ENCODE data around the gene SEC22A. TPM values are rescaled to one million over a fixed set of nuclear protein-coding genes. Genes with fewer than 3 reads are reported as not detected.

Gene SEC22A
- total and polyA plus RNA-seq, 2 donors (not counting 1 experiment from before 2014, with no cell fraction given) = 15.6 to 19.3 TPM

DNA sequence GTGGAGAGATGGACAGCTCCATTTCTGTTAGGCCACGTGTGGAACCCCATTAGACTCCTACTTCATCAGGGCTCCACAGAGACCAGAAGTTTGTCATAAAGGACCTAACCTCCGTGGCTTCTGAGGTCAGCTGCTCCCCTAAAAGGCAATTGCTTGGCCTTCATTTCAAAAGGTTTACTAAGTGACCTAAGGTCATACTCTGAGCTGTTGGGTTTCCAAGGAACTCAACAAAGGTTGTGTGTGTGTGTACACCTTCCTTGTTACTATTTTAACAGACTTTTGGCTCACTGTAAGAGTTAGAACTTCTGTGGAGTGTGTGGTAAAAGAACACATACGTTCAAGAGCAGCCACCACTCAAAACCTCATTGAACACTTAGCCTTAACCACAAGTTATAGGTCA, 73.9 kb downstream of the SEC22A start:
- DNase-seq = no peak
- Histone ChIP-seq H3K4me2 (replicated peaks; ENCODE audit: low read depth, low read length, poor library complexity, severe bottlenecking) (no peak overlapping the region), H3K4me3 (ENCODE audit: control extremely low read depth in 1 of 5, extremely low read depth in 1 of 5, insufficient read depth in 1 of 5, low read depth in 2 of 5, low read length in 4 of 5) (no peak overlapping the region), H3K9ac (ENCODE audit: low read length) (no peak overlapping the region), H4K20me1 (ENCODE audit: control insufficient read depth, insufficient read depth, low read length, poor library complexity, severe bottlenecking) (no peaks in the 10 kb centered on the region), H3K9me3 (ENCODE audit: control extremely low read depth in 1 of 3, control insufficient read depth in 2 of 3, insufficient read depth in 1 of 3, low read length in 2 of 3) (no peaks in the 10 kb centered on the region), H3K4me1 (ENCODE audit: control insufficient read depth in 2 of 2, insufficient read depth in 2 of 2, low read length in 2 of 2) (no peaks in the 10 kb centered on the region), H3K27me3 (replicated peaks in 1 of 4; ENCODE audit: control extremely low read depth in 1 of 4, control insufficient read depth in 3 of 4, insufficient read depth in 4 of 4, low read length in 3 of 4) (no peaks in the 10 kb centered on the region), H3K36me3 (replicated peaks in 1 of 2; ENCODE audit: control extremely low read depth in 1 of 2, control insufficient read depth in 1 of 2, extremely low read depth in 1 of 2, insufficient read depth in 2 of 2, low read length in 1 of 2) (no peaks in the 10 kb centered on the region), H3K27ac (ENCODE audit: low read length in 2 of 2) (no peak overlapping the region), H2AFZ (ENCODE audit: insufficient read depth, low read depth, low read length, poor library complexity, severe bottlenecking) (no peak overlapping the region), H3K79me2 (ENCODE audit: control insufficient read depth, insufficient read depth, low read length) (no peaks in the 10 kb centered on the region)
- POLR2A ChIA-PET = no interaction called here
- no peaks in the 10 kb centered on the region for H3K27me3 Mint-ChIP-seq
- no peak overlapping the region for H3K4me3 Mint-ChIP-seq
- TF ChIP-seq EZH2 (IDR thresholded peaks at IDR 0.05; ENCODE audit: borderline replicate concordance, insufficient read depth, low read depth, low read length, poor library complexity, severe bottlenecking) = no peak
- TF ChIP-seq CTCF (IDR thresholded peaks at IDR 0.05) = no peak
- no peak for ATAC-seq (ENCODE audit: low read depth)
- CTCF ChIA-PET = no interaction called here
- intact Hi-C loops (cut with micrococcal nuclease) = no loop called here
- no peak overlapping the region for H3K27ac Mint-ChIP-seq
- no peaks in the 10 kb centered on the region for H3K4me1 Mint-ChIP-seq
- 92% methylated on average over 2 of the region's 3 CpGs for WGBS (ENCODE audit: insufficient coverage)
- no peaks in the 10 kb centered on the region for H3K9me3 Mint-ChIP-seq (ENCODE audit: insufficient read depth)

DNA sequence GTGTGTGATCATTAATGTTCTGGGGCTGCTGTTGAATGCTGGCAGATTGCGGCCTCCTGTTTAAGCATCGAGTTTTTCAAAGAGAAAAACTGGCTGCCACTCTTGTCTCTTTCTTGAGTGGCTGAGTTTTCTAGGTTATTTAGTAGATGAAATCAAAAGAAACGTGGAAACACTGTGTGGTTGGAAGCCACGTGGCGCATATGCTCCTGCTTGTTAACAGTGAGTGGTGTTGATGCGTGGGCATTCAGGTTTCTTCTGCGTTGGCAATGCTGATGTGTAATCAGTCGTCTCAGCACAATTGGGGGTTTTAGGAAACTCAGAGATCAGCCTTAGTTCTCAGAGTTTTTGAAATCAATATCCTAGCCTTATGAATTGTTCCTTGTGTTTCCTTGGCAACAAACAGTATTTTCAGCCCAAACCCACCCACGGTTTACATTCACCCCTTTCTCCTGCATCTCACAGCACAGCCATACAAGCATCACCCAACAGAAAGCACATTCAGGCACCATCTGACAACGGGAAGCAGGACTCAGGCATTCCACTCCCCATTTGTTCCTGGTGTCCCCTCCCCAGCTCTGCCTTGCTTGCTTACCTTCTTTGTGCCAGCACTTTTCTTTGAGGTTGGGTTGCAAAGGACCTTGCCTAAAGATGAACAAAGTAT, 74.7 kb downstream of the SEC22A start:
- Histone ChIP-seq H3K79me2 (ENCODE audit: control insufficient read depth, insufficient read depth, low read length) (no peaks in the 10 kb centered on the region), H3K9ac (ENCODE audit: low read length) (no peak overlapping the region), H3K27me3 (replicated peaks in 1 of 4; ENCODE audit: control extremely low read depth in 1 of 4, control insufficient read depth in 3 of 4, insufficient read depth in 4 of 4, low read length in 3 of 4) (no peaks in the 10 kb centered on the region), H3K27ac (ENCODE audit: low read length in 2 of 2) (no peak overlapping the region), H2AFZ (ENCODE audit: insufficient read depth, low read depth, low read length, poor library complexity, severe bottlenecking) (no peak overlapping the region), H3K36me3 (replicated peaks in 1 of 2; ENCODE audit: control extremely low read depth in 1 of 2, control insufficient read depth in 1 of 2, extremely low read depth in 1 of 2, insufficient read depth in 2 of 2, low read length in 1 of 2) (no peaks in the 10 kb centered on the region), H3K9me3 (ENCODE audit: control extremely low read depth in 1 of 3, control insufficient read depth in 2 of 3, insufficient read depth in 1 of 3, low read length in 2 of 3) (no peaks in the 10 kb centered on the region), H3K4me3 (ENCODE audit: control extremely low read depth in 1 of 5, extremely low read depth in 1 of 5, insufficient read depth in 1 of 5, low read depth in 2 of 5, low read length in 4 of 5) (no peak overlapping the region), H4K20me1 (ENCODE audit: control insufficient read depth, insufficient read depth, low read length, poor library complexity, severe bottlenecking) (no peaks in the 10 kb centered on the region), H3K4me1 (ENCODE audit: control insufficient read depth in 2 of 2, insufficient read depth in 2 of 2, low read length in 2 of 2) (no peaks in the 10 kb centered on the region), H3K4me2 (replicated peaks; ENCODE audit: low read depth, low read length, poor library complexity, severe bottlenecking) (no peak overlapping the region)
- CTCF ChIA-PET = no interaction called here
- no peak for TF ChIP-seq EZH2 (IDR thresholded peaks at IDR 0.05; ENCODE audit: borderline replicate concordance, insufficient read depth, low read depth, low read length, poor library complexity, severe bottlenecking)
- no peak for TF ChIP-seq CTCF (IDR thresholded peaks at IDR 0.05)
- no peaks in the 10 kb centered on the region for H3K27me3 Mint-ChIP-seq
- POLR2A ChIA-PET = interaction anchor here (0.6 kb wide), 1 partner anchor 16 kb away, joined by 5 read pairs; no protein-coding TSS in a partner anchor
- no peak for ATAC-seq (ENCODE audit: low read depth)
- no peaks in the 10 kb centered on the region for H3K4me1 Mint-ChIP-seq
- WGBS (ENCODE audit: insufficient coverage) = 87% methylated on average over 7 of the region's 10 CpGs
- H3K4me3 Mint-ChIP-seq = no peak overlapping the region
- no peak for DNase-seq
- H3K27ac Mint-ChIP-seq = no peak overlapping the region
- intact Hi-C loops (cut with micrococcal nuclease) = no loop called here
- H3K9me3 Mint-ChIP-seq (ENCODE audit: insufficient read depth) = no peaks in the 10 kb centered on the region

Measured in B cell (primary cell).